ENCODE measurements around the gene NKAPD1. TPM values are rescaled to one million over a fixed set of nuclear protein-coding genes. Genes with fewer than 3 reads are reported as not detected.

Gene NKAPD1
- total and polyA plus RNA-seq, 2 of the 13 experiments (the other 11 are each of a cell fraction or from before 2014, with no cell fraction given) = 11.2 to 22.5 TPM

GRCh38 chr11:112114460-112114859, 40.4 kb downstream of the NKAPD1 start:
- H3K27me3 ChIP-seq (ENCODE audit: control insufficient read depth in 1 of 2, insufficient read depth in 2 of 2, low read length in 2 of 2) = no peaks in the 10 kb centered on the region
- DNase-seq (ENCODE audit: low spot score) (no peak), ATAC-seq (no peak), FAIRE-seq (no peak)
- H3K27ac ChIP-seq (ENCODE audit: extremely low read length, insufficient read depth, low read length) = no peak overlapping the region
- WGBS (ENCODE audit: low lambda C conversion rate) = 95% methylated on average over 2 of the region's 2 CpGs
- no peak overlapping the region for H3K9ac ChIP-seq (ENCODE audit: insufficient read depth, low read depth, low read length)
- H3K4me3 ChIP-seq (replicated peaks in 1 of 3; ENCODE audit: insufficient read depth in 1 of 3, low read depth in 2 of 3, low read length in 3 of 3) = no peak overlapping the region
- H4K20me1 ChIP-seq (ENCODE audit: insufficient read depth, low read length) = no peaks in the 10 kb centered on the region
- H3K4me1 ChIP-seq (ENCODE audit: insufficient read depth, low read length) = peaks cover 5% of the 10 kb centered on the region; the same call in 1 of the 2 replicates
- H3K9me3 ChIP-seq (ENCODE audit: low read length) = no peaks in the 10 kb centered on the region
- intact Hi-C loops (cut with micrococcal nuclease; ENCODE audit: unreplicated experiment) (no loop called here), in situ Hi-C loops (cut with HindIII; ENCODE audit: extremely low pct_ligation_motif_present, low pct_unique_long_range_greater_than_20kb) (loop anchor here (5.0 to 10.0 kb wide), 2 partner anchors 63 to 170 kb away; partner anchors contain the start of gene BCO2)
- CTCF ChIA-PET (ENCODE audit: low intra/inter-chr PET ratio, low total read pairs) = interaction anchor here (2.1 to 2.3 kb wide), 2 partner anchors 61 to 166 kb away, joined by 10 to 25 read pairs; partner anchors contain the start of gene BCO2
- H3K79me2 ChIP-seq (ENCODE audit: insufficient read depth, low read length) = no peaks in the 10 kb centered on the region
- BruUV-seq (replicated peaks) = no TSS peak
- no peak overlapping the region for H2AFZ ChIP-seq (ENCODE audit: low read length)
- POLR2A ChIA-PET = interaction anchor here (1.1 kb wide), 2 partner anchors 10 to 43 kb away, joined by 3 read pairs; no protein-coding TSS in a partner anchor
- no peak overlapping the region for H3K4me2 ChIP-seq (ENCODE audit: low read depth, low read length)
- no peaks in the 10 kb centered on the region for H3K36me3 ChIP-seq (replicated peaks in 1 of 2; ENCODE audit: control insufficient read depth in 1 of 2, insufficient read depth in 2 of 2, low read length in 2 of 2)
- TF ChIP-seq GMEB1 (CRISPR knock-in tag; IDR thresholded peaks at IDR 0.05; ENCODE audit: borderline replicate concordance) = no peak
- TF ChIP-seq ZNF547 (CRISPR knock-in tag; IDR thresholded peaks at IDR 0.05) = no peak
- TF ChIP-seq, protein P1, sequence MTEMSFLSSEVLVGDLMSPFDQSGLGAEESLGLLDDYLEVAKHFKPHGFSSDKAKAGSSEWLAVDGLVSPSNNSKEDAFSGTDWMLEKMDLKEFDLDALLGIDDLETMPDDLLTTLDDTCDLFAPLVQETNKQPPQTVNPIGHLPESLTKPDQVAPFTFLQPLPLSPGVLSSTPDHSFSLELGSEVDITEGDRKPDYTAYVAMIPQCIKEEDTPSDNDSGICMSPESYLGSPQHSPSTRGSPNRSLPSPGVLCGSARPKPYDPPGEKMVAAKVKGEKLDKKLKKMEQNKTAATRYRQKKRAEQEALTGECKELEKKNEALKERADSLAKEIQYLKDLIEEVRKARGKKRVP (CRISPR knock-in tag; IDR thresholded peaks at IDR 0.05) = no peak
- TF ChIP-seq FIP1L1 (IDR thresholded peaks at IDR 0.05; ENCODE audit: borderline replicate concordance, insufficient read depth, low read depth, low read length) = no peak
- TF ChIP-seq SIN3B (IDR thresholded peaks at IDR 0.05; ENCODE audit: low read length) = no peak
- TF ChIP-seq, protein P2, sequence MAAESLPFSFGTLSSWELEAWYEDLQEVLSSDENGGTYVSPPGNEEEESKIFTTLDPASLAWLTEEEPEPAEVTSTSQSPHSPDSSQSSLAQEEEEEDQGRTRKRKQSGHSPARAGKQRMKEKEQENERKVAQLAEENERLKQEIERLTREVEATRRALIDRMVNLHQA (CRISPR knock-in tag; IDR thresholded peaks at IDR 0.05) = no peak
- TF ChIP-seq TERF1 (CRISPR knock-in tag; IDR thresholded peaks at IDR 0.05) = no peak
- TF ChIP-seq IKZF1 (IDR thresholded peaks at IDR 0.05) = no peak
- TF ChIP-seq CAMTA2 (CRISPR knock-in tag; IDR thresholded peaks at IDR 0.05; ENCODE audit: borderline replicate concordance) = no peak
- no peak for TF ChIP-seq CEBPZ (IDR thresholded peaks at IDR 0.05; ENCODE audit: low read length)
- TF ChIP-seq SMAD1 (CRISPR knock-in tag; IDR thresholded peaks at IDR 0.05; ENCODE audit: borderline replicate concordance, low read depth) = no peak
- no peak for TF ChIP-seq ZNF713 (CRISPR knock-in tag; IDR thresholded peaks at IDR 0.05)
- TF ChIP-seq ZNF552 (CRISPR knock-in tag; IDR thresholded peaks at IDR 0.05; ENCODE audit: borderline replicate concordance) = no peak
- no peak for TF ChIP-seq CBX2 (IDR thresholded peaks at IDR 0.05; ENCODE audit: low read depth, low read length)
- TF ChIP-seq CBX2 (CRISPR knock-in tag; IDR thresholded peaks at IDR 0.05; ENCODE audit: low read depth) = no peak
- no peak for TF ChIP-seq ZNF598 (CRISPR knock-in tag; IDR thresholded peaks at IDR 0.05; ENCODE audit: borderline replicate concordance)
- TF ChIP-seq SAP130 (CRISPR knock-in tag; IDR thresholded peaks at IDR 0.05; ENCODE audit: low read depth) = no peak
